Measurements from ENCODE around the gene CDH22. TPM values are rescaled to one million over a fixed set of nuclear protein-coding genes. Genes with fewer than 3 reads are reported as not detected.

Gene CDH22
- total and polyA plus RNA-seq, 9 of the 15 experiments (the other 6 are each of a cell fraction or from before 2014, with no cell fraction given): 0.07 to 0.08 TPM; not detected in 7

DNA sequence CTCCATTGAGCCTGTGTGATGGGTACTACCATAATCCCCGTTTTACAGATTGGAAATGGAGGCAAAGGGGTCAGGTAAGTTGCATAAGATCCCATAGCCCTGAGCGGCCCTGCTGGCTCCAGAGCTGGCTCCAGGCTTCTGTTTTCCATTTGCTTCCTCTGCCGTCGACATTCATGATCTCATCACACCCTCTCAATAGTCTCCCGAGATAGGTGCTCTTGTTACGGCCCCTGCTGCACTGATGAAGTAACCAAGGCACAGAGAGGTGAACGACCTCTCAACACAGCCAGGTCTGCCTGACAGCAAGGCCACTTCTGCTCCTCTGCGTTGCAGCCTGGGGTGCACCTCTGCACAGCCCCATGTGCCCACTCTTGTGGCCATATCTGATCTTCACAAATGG, 16.9 kb downstream of the CDH22 start (continued):
- TF ChIP-seq NRF1 (conservative IDR thresholded peaks at IDR 0.05 in 1 of 2, IDR thresholded peaks at IDR 0.05 in 1 of 2) (no peak), CBX3 (IDR thresholded peaks at IDR 0.05; ENCODE audit: borderline replicate concordance in 1 of 2, low read length in 2 of 2) (no peak), NCOA6 (IDR thresholded peaks at IDR 0.05) (no peak)

DNA sequence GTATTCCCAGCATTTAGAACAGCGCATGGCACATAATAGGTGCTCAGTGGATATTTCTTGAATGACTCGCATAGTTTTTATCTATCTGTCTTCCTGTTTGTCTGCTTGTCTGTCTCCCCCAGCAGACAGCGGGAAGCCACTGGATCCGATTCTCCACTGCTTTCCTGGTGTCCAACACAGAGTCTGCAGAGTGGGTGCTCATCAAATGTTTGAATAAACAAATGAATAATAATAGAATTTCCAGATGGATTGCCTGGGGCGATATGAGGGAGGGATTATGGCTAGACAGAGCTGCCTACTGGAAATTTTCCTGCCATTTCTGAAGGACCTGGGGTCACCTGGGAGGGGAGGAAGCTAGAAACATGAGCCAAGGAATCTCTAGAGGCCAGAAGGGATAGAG, 18.9 kb downstream of the CDH22 start:
- DNase-seq (ENCODE audit: extremely low read depth in 1 of 4, low spot score in 3 of 4) (no peak), ATAC-seq (no peak), FAIRE-seq (no peak)
- Histone ChIP-seq H3K27ac (ENCODE audit: extremely low read depth, low read depth, low read length) (no peak overlapping the region), H3K79me2 (ENCODE audit: control insufficient read depth, insufficient read depth, low read length) (no peaks in the 10 kb centered on the region), H3K9ac (ENCODE audit: insufficient read depth in 1 of 2, low read depth in 2 of 2, low read length in 2 of 2) (no peak overlapping the region), H3K36me3 (ENCODE audit: control insufficient read depth, insufficient read depth, low read length) (no peaks in the 10 kb centered on the region), H3K27me3 (ENCODE audit: control insufficient read depth in 2 of 2, insufficient read depth in 2 of 2, low read length in 2 of 2) (peaks cover 19 to 58% of the 10 kb centered on the region in 2 experiments), H3K4me1 (replicated peaks in 1 of 2; ENCODE audit: control insufficient read depth in 2 of 2, insufficient read depth in 2 of 2, low read length in 2 of 2) (no peaks in the 10 kb centered on the region), H3K9me1 (ENCODE audit: control insufficient read depth, insufficient read depth, low read length) (no peaks in the 10 kb centered on the region), H4K20me1 (replicated peaks; ENCODE audit: control insufficient read depth, insufficient read depth, low read length) (0 out of 2 replicates have a peak, but pooled peaks cover 9% of the 10 kb centered on the region), H3K4me2 (ENCODE audit: insufficient read depth, low read length) (no peak overlapping the region), H2AFZ (ENCODE audit: low read depth, low read length) (no peak overlapping the region), H3K9me3 (replicated peaks; ENCODE audit: control insufficient read depth, insufficient read depth, low read depth, low read length) (no peaks in the 10 kb centered on the region), H3K4me3 (no peak overlapping the region)
- no TSS peak for BruUV-seq (replicated peaks)
- TF ChIP-seq, protein P1, sequence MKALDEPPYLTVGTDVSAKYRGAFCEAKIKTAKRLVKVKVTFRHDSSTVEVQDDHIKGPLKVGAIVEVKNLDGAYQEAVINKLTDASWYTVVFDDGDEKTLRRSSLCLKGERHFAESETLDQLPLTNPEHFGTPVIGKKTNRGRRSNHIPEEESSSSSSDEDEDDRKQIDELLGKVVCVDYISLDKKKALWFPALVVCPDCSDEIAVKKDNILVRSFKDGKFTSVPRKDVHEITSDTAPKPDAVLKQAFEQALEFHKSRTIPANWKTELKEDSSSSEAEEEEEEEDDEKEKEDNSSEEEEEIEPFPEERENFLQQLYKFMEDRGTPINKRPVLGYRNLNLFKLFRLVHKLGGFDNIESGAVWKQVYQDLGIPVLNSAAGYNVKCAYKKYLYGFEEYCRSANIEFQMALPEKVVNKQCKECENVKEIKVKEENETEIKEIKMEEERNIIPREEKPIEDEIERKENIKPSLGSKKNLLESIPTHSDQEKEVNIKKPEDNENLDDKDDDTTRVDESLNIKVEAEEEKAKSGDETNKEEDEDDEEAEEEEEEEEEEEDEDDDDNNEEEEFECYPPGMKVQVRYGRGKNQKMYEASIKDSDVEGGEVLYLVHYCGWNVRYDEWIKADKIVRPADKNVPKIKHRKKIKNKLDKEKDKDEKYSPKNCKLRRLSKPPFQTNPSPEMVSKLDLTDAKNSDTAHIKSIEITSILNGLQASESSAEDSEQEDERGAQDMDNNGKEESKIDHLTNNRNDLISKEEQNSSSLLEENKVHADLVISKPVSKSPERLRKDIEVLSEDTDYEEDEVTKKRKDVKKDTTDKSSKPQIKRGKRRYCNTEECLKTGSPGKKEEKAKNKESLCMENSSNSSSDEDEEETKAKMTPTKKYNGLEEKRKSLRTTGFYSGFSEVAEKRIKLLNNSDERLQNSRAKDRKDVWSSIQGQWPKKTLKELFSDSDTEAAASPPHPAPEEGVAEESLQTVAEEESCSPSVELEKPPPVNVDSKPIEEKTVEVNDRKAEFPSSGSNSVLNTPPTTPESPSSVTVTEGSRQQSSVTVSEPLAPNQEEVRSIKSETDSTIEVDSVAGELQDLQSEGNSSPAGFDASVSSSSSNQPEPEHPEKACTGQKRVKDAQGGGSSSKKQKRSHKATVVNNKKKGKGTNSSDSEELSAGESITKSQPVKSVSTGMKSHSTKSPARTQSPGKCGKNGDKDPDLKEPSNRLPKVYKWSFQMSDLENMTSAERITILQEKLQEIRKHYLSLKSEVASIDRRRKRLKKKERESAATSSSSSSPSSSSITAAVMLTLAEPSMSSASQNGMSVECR (CRISPR knock-in tag; IDR thresholded peaks at IDR 0.05): no peak
- TF ChIP-seq ZNF668 (CRISPR knock-in tag; IDR thresholded peaks at IDR 0.05): no peak
- no peak for TF ChIP-seq HNRNPK (IDR thresholded peaks at IDR 0.05; ENCODE audit: low read depth, low read length, poor library complexity, severe bottlenecking)
- no peak for TF ChIP-seq HDAC1 (IDR thresholded peaks at IDR 0.05)
- TF ChIP-seq HNRNPH1 (optimal IDR thresholded peaks at IDR 0.05; ENCODE audit: low read depth, low read length): no peak
- intact Hi-C loops (cut with micrococcal nuclease) (no loop called here), in situ Hi-C loops (cut with MboI) (no loop called here)
- ChIA-PET POLR2A (interaction anchor here (0.6 to 0.8 kb wide), 3 partner anchors 18 to 68 kb away, joined by 3 read pairs; no protein-coding TSS in a partner anchor), CTCF (ENCODE audit: low intra/inter-chr PET ratio) (no interaction called here)
- 0% methylated on average over 5 of the region's 5 CpGs for WGBS (ENCODE audit: insufficient coverage, low coverage, missing lambda C conversion rate)
